Measurements from ENCODE around the gene PRTG.
"Not testable (repeated sequence)": the region's sequence is repeated elsewhere in the genome, so short reads cannot be mapped to it uniquely, and the experiment has no call there.

PRTG gene, protein sequence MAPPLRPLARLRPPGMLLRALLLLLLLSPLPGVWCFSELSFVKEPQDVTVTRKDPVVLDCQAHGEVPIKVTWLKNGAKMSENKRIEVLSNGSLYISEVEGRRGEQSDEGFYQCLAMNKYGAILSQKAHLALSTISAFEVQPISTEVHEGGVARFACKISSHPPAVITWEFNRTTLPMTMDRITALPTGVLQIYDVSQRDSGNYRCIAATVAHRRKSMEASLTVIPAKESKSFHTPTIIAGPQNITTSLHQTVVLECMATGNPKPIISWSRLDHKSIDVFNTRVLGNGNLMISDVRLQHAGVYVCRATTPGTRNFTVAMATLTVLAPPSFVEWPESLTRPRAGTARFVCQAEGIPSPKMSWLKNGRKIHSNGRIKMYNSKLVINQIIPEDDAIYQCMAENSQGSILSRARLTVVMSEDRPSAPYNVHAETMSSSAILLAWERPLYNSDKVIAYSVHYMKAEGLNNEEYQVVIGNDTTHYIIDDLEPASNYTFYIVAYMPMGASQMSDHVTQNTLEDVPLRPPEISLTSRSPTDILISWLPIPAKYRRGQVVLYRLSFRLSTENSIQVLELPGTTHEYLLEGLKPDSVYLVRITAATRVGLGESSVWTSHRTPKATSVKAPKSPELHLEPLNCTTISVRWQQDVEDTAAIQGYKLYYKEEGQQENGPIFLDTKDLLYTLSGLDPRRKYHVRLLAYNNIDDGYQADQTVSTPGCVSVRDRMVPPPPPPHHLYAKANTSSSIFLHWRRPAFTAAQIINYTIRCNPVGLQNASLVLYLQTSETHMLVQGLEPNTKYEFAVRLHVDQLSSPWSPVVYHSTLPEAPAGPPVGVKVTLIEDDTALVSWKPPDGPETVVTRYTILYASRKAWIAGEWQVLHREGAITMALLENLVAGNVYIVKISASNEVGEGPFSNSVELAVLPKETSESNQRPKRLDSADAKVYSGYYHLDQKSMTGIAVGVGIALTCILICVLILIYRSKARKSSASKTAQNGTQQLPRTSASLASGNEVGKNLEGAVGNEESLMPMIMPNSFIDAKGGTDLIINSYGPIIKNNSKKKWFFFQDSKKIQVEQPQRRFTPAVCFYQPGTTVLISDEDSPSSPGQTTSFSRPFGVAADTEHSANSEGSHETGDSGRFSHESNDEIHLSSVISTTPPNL

DNA sequence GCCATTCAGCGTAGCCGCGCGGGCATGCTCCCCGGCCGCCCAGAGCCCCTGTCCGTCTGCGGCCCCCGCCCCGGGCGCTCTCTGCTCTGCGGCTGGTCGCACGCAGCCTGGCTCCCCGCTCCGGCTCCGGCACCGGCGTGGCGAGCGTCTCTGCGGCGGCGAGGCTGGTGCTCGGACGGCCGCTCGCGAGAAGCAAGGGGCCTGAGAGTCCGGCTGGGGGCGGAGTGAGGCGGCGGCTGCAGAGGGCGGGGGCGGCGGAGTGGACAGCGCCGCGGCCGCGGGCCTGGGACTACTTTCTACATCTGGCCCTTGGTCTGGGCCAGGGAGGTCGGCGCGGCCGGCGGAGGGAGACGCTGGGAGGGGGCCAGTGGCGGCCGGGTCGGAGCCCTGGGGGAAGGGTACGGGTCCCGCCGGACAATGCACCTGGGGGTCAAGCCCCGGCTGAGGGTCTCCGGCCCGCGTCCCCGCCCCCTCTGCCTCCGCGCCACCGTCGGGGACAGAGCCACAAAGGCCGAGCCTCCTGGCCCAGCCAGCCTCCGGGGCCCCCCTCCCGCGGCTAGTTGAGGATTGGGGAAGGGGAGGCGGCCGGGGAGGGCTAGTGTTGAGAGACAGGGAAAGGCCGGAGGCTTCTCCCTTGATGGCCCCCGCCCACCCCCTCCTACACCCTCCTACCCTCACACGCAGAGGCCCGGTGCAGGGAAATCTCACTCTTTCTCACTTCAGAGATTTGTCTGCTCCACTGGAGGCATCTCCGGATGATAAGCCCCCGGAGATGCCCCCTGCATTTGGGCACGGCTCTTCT is at the start of gene PRTG:
TSS of gene PRTG (minus strand) at position 226 of the 802 bp plus-strand sequence. CDS start at position 5, 221 bp downstream.
- DNase-seq (ENCODE audit: low read depth in 2 of 2) = no peak

DNA sequence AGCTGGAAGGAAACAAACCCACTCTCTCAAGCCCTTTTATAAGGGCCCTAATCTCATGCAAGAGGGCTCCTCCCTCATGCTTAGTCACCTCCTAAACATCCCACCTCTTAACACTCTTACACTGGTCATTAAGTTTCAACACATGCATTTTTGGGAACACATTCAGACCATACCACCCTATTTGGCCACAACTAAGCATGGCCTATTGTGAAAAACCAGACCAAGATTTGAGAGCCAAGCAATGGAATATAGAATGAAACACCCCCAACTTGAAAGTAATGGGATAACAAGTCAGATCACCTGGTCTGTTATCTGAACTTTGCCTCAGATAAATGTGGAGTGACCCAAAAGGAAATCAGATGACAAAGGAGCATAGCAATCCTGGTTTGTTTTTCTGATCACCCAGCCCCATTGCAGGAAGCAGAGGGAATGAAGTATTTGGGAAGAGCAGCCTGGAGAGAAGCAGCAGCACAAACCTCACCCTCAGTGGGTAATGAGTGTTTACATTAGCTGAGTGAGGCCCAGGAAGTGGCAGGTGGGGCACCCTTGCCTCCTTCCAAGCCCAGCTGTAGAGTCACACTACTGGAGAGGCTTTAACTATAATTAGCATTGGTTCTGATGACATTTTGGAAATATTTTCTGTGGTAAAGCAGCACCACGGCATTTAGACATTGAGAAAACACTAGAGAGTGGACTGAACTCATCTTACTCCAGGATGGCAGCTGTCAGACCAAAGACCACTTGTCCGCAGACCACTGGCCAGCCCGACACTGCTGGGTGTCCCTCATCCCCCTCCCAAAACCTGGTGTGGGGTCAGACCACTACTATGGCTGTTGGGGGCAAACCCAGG is 48.8 kb upstream of the PRTG start:
- no peak for DNase-seq (ENCODE audit: low read depth in 2 of 2)

DNA sequence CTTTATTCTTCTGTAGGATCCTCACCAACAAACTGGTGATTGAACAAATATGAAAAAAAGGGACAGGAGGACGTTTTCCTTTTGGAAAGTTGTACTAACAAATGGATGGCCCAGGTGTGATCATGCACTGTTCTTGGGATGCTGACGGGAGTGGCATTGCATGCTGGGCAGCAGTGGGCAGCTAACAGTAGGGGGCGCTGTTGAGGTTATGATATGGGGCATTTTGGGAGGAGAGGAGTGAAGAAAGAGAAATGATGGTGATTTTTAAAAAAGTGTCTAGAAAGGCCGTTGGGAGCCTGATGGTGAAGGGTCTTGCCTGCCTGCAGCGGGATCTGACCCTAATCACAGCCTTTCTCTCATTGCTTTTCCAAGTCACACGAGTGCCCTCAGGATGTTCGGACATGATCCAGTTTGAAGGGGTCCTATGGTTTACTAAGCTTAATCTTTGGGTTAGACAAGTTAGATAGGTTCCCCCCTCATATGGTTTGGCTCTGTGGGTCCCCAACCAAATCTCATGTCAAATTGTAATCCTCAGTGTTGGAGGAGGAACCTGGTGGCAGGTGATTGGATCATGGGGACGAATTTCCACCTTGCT is 46.2 kb upstream of the PRTG start:
- DNase-seq (ENCODE audit: low read depth in 2 of 2) = peak; percentile 2 to 4

DNA sequence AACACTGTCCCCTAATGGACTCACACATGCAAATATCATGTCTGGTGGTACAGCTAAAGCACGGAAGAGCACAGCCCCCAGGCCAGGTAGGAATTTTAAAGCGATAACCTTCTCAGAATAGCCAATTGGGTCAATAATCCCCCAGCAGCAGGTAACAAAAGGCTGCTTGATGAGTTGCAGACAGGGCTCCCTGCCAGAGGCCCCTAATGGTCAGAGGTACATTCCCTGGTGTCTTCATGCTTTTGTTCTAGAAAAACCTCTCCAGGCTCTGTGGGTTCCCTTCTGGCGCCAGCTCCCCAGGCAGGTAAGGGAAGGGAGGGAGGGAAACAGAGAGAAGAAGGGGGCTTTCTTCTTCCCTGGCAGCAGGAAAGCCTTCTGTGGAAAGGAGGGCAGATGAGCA is 43.4 kb upstream of the PRTG start:
- DNase-seq (ENCODE audit: low read depth in 2 of 2) = no peak

DNA sequence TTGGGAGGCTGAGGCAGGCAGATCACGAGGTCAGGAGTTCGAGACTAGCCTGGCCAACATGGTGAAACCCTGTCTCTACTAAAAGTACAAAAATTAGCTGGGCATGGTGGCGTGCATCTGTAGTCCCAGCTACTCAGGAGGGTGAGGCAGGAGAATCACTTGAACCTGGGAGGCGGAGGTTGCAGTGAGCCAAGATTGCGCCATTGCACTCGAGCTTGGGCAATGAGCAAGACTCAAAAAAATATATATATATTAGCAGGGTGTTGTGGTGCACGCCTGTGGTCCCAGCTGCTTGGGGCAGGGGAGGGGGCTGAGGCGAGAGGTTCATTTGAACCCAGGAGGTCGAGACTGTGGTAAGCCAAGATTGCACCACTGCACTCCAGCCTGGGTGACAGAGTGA is 42.6 kb upstream of the PRTG start:
- DNase-seq (ENCODE audit: low read depth in 2 of 2) = not testable (repeated sequence)

DNA sequence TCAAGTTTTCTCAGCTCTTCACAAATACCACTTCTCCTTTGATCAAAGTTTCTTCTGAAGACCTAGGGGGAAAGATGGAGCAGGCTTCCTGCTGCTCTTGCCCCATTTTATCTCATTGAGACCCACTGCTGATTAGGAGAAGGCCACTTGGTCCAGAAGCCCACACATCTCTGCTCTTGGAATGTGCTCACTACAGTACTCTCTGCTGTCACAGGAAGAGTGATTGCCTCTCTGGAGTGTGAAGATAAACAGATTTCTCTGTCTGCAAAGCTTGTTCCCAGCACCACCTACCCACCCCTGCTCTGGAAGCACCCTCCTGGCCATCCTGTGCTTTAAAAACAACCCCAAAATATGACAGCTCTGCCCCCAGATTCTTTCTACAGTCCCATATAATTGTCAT is 41.3 kb upstream of the PRTG start:
- no peak for DNase-seq (ENCODE audit: low read depth in 2 of 2)

DNA sequence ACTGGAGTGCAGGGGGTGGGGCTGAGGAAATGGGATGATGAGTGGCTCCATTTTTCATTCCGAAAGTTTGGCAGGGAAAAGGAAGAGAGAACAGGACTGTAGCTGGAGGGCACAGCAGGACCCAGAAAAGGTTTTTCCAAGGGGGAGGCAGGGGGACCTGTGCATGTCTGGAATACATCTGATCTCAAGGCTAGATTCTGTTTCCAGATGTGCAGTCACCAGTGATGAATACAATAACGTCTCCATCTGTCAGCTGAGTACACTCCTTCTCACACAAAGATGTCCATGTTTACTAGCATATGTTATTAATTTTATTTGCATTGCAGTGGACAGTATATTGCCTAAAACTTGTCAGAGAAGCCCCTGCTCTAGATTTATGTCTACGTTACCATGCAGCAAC is 39.9 kb upstream of the PRTG start:
- DNase-seq (ENCODE audit: low read depth in 2 of 2) = no peak

DNA sequence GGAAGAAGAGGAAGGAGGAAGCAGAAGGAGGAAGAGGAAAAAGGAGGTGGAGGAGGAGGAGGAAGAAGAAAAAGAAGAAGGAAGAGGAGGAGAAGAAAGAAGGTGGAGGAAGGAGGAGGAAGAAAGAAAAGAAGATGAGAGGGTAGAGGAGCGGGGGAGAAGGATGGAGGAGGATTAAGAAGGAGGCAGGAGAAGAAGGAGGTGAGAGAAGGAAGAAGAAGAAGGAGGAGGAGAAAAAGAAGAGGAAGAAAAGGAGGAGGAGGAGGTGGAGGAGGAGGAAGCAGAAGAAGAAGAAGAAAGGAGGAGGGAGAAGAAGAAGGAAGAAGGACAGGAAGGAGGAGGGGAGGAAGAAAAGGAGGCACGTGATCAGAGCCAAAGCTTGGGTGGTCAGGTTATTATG is 37.3 kb upstream of the PRTG start:
- DNase-seq (ENCODE audit: low read depth in 2 of 2) = no peak

DNA sequence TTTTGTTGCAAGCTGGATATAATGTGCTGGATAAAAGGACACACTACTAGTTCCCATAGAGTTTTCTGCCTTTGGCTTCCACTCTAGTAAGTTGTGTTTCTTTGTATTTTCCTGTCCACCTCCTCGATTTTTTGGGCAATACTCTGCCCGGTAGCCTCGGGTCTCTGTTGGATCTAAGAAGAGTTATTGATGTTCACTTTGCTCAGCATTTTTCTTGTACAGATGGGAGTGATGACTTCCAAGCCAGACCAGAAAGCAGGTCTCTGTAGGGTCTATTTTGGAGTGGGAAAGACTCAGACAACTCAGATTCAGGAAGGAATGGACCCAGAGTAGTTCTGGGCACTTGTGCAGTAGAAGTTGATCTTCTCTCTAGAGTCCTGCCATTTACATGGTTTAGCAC is 36.0 kb upstream of the PRTG start:
- DNase-seq (ENCODE audit: low read depth in 2 of 2) = no peak

DNA sequence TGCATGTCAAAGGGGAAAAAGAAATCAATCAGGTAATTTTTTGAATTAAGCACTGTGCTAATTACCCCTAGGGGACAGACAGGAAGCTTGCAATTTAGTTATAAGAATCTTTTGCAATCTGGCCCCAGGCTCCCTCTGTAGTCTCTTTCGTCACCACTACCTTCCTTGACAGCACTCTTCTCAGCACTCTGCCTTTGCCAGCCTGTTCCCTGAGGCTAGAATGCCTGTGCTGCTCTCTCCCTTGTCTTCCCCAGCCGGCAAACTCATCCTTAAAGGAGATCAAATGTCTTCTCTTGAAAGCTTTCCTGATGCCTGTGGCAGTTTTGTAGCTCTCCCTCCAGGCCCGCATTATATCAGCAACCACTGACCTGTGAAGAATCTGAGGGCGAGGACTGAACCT is 32.4 kb upstream of the PRTG start:
- no peak for DNase-seq (ENCODE audit: low read depth in 2 of 2)

DNA sequence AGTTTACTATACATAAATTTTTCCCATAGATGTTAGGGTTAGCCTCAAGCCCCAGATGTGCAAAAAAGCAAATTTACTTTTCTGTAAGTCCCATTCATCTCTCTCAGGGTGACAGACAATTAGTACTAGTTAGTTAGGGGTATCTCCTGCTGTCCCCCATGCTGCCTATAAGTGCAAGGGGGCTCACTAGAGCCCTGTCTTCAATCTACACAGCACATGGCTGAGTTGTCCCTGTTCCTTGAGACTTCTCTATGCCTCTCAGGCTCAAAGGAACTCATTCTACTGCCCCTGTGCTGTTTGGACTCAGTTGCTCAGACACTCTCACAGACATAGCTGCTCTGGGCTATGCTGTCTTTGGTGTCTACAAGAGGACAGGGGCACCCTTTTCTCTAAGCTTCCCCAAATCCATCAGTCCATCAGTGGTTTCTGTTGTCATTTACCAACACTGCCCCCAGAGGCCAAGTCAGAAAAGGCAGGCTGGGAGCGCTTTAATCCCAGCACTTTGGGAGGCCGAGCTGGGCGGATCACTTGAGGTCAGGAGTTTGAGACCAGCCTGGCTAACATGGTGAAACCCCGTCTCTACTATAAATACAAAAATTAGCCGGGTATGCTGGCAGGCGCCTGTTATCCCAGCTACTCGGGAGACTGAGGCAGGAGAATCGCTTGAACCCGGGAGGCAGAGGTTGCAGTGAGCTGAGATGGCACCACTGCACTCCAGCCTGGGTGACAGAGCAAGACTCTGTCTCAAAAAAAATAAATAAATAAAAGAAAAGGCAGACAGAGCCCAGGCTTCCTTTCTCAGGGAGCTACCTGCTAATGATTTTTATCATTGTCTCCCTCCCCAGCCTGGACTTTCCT is 31.4 kb upstream of the PRTG start:
- DNase-seq (ENCODE audit: low read depth in 2 of 2) = peak in 1 of 2 donors; percentile 15

DNA sequence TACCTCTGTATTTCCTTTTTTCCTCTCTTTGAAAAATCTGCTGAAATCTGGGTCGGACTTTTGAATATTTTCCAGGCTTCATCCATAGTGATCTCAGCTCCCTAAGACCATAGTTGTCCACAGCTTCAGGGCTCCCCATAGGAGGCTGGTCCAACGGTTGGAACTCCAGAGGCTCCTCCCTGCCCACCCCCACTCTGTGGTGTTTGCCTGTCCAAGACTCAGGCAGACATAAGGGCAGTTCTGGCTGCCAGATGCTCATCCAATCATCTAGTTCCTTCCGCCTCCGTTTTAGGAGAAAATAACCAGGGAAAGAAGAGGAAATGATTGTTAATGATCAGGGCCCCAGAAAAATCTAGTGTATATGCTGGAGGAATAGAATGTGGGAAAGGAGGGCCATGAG is 27.9 kb upstream of the PRTG start:
- DNase-seq (ENCODE audit: low read depth in 2 of 2) = no peak

DNA sequence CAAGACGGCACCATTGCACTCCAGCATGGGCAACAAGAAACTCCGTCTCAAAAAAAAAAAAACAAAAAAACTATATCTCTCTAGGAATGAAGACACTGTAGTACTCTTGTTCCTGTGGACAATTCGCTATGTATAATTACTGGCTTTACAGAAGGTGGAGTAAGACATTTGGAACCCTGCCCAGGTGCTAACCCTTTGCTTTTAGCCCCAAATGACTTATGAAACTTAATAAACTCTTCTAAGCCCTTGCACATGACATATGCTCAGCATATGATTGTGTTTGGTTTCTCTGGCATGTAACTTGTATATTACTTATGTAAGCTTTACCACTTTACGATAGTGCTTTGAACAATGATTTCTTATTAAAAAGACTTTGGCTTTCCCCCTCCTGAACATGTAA is 27.3 kb upstream of the PRTG start:
- no peak for DNase-seq (ENCODE audit: low read depth in 2 of 2)

DNA sequence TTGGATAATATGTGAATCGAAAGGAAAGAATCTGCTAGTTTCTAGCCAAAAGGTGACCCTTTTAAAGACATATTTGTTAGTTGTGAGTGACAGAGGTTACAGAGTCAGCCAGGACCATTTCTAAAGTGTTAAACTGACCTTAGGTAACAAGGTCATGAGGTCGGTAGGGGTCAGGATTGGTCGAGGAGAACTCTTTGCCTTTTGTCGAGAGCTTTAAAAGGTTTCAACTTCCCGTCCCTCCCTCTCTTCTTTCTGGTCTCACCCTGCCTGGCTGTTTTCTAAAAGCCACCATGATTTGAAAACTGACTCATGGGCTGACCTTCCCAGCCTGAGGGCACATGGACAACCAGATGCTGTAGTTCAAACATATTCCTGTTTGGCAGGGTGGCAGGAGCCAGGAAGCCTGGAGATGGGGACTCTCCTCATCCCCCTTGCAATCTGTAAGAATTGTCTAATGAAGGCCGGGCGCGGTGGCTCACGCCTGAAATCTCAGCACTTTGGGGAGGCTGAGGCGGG is 25.8 kb upstream of the PRTG start:
- DNase-seq (ENCODE audit: low read depth in 2 of 2) = no peak

DNA sequence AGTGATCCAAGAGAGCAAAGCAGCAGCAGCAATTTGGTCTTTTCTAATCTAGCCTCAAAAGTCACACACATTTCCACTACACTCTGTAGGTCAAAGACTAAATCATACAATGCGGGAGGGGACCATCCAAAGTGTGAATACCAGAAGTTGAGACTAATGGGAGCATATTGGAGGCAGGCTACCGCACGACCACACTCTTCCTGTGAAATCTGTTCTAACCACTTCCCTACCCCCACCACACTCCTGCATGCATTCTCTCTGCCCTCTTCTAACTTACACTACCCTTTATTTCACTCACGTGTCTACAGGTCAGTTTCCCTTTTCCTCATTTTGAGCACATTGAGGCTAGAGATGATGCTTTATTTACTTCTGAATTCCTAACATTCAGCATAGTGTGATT is 23.7 kb upstream of the PRTG start:
- no peak for DNase-seq (ENCODE audit: low read depth in 2 of 2)

DNA sequence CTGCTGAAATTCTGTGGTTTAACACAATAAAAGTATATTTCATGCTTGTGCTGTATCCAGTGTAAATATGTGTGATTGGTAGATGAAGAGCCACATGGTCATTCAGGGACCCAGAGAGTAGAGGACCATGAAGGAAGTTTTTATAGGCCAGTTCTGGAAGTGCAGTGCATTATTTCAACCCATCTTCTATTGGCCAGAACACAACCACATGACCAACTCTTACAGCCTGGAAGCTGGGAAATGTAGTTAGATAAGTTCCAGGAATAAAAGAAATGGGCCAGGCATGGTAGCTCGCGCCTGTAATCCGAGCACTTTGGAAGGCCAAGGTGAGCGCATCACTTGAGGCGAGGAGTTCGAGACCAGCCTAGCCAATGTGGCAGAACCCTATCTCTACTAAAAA is 21.4 kb upstream of the PRTG start:
- no peak for DNase-seq (ENCODE audit: low read depth in 2 of 2)

DNA sequence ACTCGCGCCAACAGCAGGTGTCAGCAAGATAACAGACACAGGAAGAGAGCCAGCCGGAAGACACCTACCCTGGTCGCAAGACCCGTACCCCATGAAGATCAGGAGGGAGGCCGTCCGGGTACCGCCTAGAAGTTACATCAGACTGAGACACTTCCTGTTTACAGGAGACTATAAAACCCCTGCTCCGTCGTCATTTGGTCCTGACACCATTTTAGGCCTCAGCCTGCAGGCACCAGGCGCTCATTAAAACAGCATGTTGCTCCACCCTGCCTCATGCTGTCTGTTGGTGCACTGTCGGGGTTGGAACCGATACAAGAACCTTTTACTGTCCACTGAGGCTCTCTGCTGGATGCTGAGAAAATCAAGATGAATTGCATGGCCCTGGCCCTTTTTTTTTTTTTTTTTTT is 15.6 kb upstream of the PRTG start:
- no peak for DNase-seq (ENCODE audit: low read depth in 2 of 2)

DNA sequence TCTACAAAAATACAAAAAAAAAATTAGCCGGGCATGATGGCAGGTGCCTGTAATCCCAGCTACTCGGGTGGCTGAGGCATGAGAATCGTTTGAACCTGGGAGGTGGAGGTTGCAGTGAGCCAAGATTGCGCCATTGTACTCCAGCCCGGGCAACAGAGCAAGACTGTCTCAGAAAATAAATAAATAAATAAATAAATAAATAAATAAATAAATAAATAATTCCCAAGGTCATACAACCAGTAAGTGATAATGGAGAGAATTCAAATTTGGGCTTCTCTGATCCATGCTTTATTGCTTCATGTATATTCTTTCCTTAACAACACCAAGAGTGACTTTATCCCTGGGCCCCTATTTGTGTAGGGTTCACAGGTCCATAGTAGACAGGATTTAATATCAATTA is 10.5 kb upstream of the PRTG start:
- not testable (repeated sequence) for DNase-seq (ENCODE audit: low read depth in 2 of 2)

DNA sequence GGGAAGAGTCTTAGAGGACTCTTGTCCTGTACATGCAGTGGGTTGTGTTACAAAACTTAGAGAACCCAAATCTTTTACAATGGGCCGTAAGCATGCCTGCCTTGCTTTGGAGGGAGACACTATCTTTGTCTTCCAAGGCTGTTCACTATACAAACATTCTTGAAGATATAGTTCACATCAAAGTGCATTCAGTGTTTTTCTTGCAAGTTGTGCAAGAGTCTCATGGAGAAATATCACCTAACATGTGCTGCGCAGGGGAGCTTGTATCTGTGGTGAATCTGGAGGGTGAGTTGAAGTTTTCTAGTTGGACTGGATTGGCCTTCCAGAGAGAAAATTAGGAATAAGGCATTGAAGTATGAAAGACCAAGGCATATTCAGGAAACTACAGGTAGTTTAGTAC is 7.8 kb upstream of the PRTG start:
- no peak for DNase-seq (ENCODE audit: low read depth in 2 of 2)
